DND-41 (cell line): ENCODE results near the gene KCP.

Experiments used
- ATAC-seq: fragments of 200-7000 bp; cut with Tn5 transposase; 3 replicates; pipeline ENCODE4 v1.9.1; 2021; ENCODE audit warnings: low read depth; ENCODE audit not compliant: insufficient read depth
- DNase-seq: peaks from one replicate; pipeline ENCODE4 v3.0.0-alpha.2; 2020
- H2AFZ ChIP-seq: 2 replicates; pipeline ENCODE4 v1.6.0; 2012; ENCODE audit warnings: low read depth, low read length
- H3K27ac ChIP-seq: 2 replicates; pipeline ENCODE4 v1.5.1; 2012; ENCODE audit warnings: low read length, inconsistent platforms
- H3K27me3 ChIP-seq: fragments of 200-600 bp; sonication (generic); 2 replicates; pipeline ENCODE4 v1.6.0; 2012; ENCODE audit warnings: low read length, mild to moderate bottlenecking, inconsistent platforms; ENCODE audit not compliant: insufficient read depth, poor library complexity
- H3K36me3 ChIP-seq: 2 replicates; pipeline ENCODE4 v1.5.1; 2012; ENCODE audit warnings: low read length, inconsistent platforms; ENCODE audit not compliant: insufficient read depth
- H3K4me1 ChIP-seq: 2 replicates; pipeline ENCODE4 v1.5.1; 2012; ENCODE audit warnings: mild to moderate bottlenecking, low read length; ENCODE audit not compliant: insufficient read depth
- H3K4me2 ChIP-seq: 2 replicates; pipeline ENCODE4 v1.6.0; 2012; ENCODE audit warnings: mild to moderate bottlenecking, moderate library complexity, low read length, inconsistent platforms; ENCODE audit not compliant: insufficient read depth
- H3K4me3 ChIP-seq, 2 experiments: fragments of 200-600 bp in 1 of 2; shearing (Covaris generic) in 1 of 2; 2 replicates each; pipeline ENCODE4 v1.5.1; 2012 to 2016; ENCODE audit warnings: inconsistent platforms in 2 of 2, low read length in 2 of 2, mild to moderate bottlenecking in 2 of 2, low read depth in 1 of 2, moderate library complexity in 1 of 2
- H3K79me2 ChIP-seq: 2 replicates; pipeline ENCODE4 v1.6.0; 2012; ENCODE audit warnings: low read length, inconsistent platforms; ENCODE audit not compliant: insufficient read depth
- H3K9ac ChIP-seq: 2 replicates; pipeline ENCODE4 v1.6.0; 2012; ENCODE audit warnings: low read depth, mild to moderate bottlenecking, inconsistent platforms, low read length, moderate library complexity
- H3K9me3 ChIP-seq: 2 replicates; pipeline ENCODE4 v1.5.1; 2012; ENCODE audit warnings: low read length, moderate library complexity, mild to moderate bottlenecking, inconsistent platforms; ENCODE audit not compliant: insufficient read depth, severe bottlenecking
- H4K20me1 ChIP-seq: 2 replicates; pipeline ENCODE4 v1.6.0; 2012; ENCODE audit warnings: low read length; ENCODE audit not compliant: insufficient read depth
- EZH2 ChIP-seq: IDR thresholded peaks from 3 replicates; pipeline ENCODE4 v1.6.1; 2012; ENCODE audit warnings: borderline replicate concordance, low read depth, mild to moderate bottlenecking, moderate library complexity, low read length, inconsistent platforms; ENCODE audit not compliant: severe bottlenecking
- TF ChIP-seq, protein P1 (sequence below): IDR thresholded peaks from 2 replicates; pipeline ENCODE4 v1.5.1; 2012; ENCODE audit warnings: borderline replicate concordance, low read length, moderate library complexity, mild to moderate bottlenecking; ENCODE audit not compliant: poor library complexity, severe bottlenecking; ENCODE audit errors: extremely low read depth

Gene KCP

GRCh38 chr7:128954830-128955802 lies 44.6 kb upstream of the KCP start:
- no peak for DNase-seq
- peaks cover 83% of the 10 kb centered on the region for H3K36me3 ChIP-seq
- H4K20me1 ChIP-seq, result no peaks in the 10 kb centered on the region
- H3K4me3 ChIP-seq, result no peak overlapping the region
- TF ChIP-seq EZH2, result no peak
- TF ChIP-seq, protein P1, sequence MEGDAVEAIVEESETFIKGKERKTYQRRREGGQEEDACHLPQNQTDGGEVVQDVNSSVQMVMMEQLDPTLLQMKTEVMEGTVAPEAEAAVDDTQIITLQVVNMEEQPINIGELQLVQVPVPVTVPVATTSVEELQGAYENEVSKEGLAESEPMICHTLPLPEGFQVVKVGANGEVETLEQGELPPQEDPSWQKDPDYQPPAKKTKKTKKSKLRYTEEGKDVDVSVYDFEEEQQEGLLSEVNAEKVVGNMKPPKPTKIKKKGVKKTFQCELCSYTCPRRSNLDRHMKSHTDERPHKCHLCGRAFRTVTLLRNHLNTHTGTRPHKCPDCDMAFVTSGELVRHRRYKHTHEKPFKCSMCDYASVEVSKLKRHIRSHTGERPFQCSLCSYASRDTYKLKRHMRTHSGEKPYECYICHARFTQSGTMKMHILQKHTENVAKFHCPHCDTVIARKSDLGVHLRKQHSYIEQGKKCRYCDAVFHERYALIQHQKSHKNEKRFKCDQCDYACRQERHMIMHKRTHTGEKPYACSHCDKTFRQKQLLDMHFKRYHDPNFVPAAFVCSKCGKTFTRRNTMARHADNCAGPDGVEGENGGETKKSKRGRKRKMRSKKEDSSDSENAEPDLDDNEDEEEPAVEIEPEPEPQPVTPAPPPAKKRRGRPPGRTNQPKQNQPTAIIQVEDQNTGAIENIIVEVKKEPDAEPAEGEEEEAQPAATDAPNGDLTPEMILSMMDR, result no peak
- no peaks in the 10 kb centered on the region for H3K27me3 ChIP-seq
- H3K9ac ChIP-seq, result no peak overlapping the region
- no peaks in the 10 kb centered on the region for H3K79me2 ChIP-seq
- no peaks in the 10 kb centered on the region for H3K9me3 ChIP-seq
- H3K27ac ChIP-seq, result no peak overlapping the region
- ATAC-seq, result no peak
- no peak overlapping the region for H3K4me2 ChIP-seq
- H3K4me1 ChIP-seq, result no peaks in the 10 kb centered on the region
- H2AFZ ChIP-seq, result no peak overlapping the region

DNA sequence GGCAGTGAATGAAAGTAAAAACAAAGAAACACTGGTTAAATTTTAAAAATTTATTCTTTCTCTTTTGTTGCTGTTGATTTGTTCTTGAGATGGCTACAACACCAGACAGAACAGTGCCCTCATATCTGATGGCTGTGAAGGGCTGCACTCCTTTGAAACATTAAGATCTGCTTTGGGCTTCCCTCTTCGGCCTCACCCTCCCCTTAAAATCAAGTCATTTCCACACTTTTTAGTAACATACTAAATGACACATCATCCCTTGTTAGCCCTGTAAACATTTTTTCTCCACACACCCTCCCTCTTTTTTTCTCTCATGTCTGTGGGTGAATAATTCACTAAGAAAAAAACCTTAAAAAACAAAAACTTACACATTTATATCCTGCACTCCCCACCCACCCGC lies 43.6 kb upstream of the KCP start:
- TF ChIP-seq EZH2, result no peak
- TF ChIP-seq, protein P1, result no peak
- no peaks in the 10 kb centered on the region for H4K20me1 ChIP-seq
- no peak overlapping the region for H3K4me3 ChIP-seq
- peaks cover 74% of the 10 kb centered on the region for H3K36me3 ChIP-seq
- no peak overlapping the region for H2AFZ ChIP-seq
- H3K4me1 ChIP-seq, result no peaks in the 10 kb centered on the region
- no peak overlapping the region for H3K9ac ChIP-seq
- no peak overlapping the region for H3K27ac ChIP-seq
- H3K79me2 ChIP-seq, result no peaks in the 10 kb centered on the region
- DNase-seq, result no peak
- ATAC-seq, result no peak
- H3K9me3 ChIP-seq, result no peaks in the 10 kb centered on the region
- H3K4me2 ChIP-seq, result no peak overlapping the region
- H3K27me3 ChIP-seq, result no peaks in the 10 kb centered on the region

DNA sequence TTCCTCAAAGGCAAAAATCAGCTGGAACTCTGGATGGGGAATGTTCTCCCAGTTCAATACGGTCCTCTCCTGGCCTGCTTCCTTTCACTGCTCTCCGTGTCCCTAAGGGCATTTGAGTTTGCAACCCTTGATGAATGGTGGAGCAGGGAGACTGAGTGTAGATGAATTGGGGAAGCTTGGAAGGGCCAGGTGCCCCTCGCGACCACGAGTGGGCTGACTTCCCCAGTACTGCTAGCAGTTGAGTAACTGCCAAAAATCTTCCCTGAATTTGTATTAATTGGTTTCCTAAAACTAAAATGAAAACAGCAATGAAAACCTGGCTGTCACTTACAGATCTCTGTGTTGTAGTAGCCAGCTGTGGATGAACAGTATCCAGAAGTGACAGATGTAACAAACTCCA lies 40.8 kb upstream of the KCP start:
- H3K9ac ChIP-seq, result no peak overlapping the region
- TF ChIP-seq, protein P1, result no peak
- TF ChIP-seq EZH2, result no peak
- no peaks in the 10 kb centered on the region for H3K27me3 ChIP-seq
- H3K9me3 ChIP-seq, result no peaks in the 10 kb centered on the region
- H3K36me3 ChIP-seq, result peaks cover 46% of the 10 kb centered on the region
- no peaks in the 10 kb centered on the region for H3K79me2 ChIP-seq
- H3K4me2 ChIP-seq, result no peak overlapping the region
- ATAC-seq (no peak), DNase-seq (no peak)
- H2AFZ ChIP-seq, result no peak overlapping the region
- H4K20me1 ChIP-seq, result no peaks in the 10 kb centered on the region
- no peaks in the 10 kb centered on the region for H3K4me1 ChIP-seq
- H3K4me3 ChIP-seq, result no peak overlapping the region
- no peak overlapping the region for H3K27ac ChIP-seq
